H9 (cell line): ENCODE data around the gene UTP18. TPM values are rescaled to one million over a fixed set of nuclear protein-coding genes. Genes with fewer than 3 reads are reported as not detected.

Source experiments
- DNase-seq: peaks from one replicate; pipeline ENCODE4 v3.0.0-alpha.2; 2017
- H2AFZ ChIP-seq: one replicate; pipeline ENCODE4 v1.6.1; 2013; ENCODE audit warnings: mild to moderate bottlenecking, low read length, control low read depth, moderate library complexity
- H2AK5ac ChIP-seq: 2 replicates; pipeline ENCODE4 v1.6.1; 2013; ENCODE audit warnings: low read length, control low read depth, mixed read lengths; ENCODE audit not compliant: insufficient read length
- H2BK120ac ChIP-seq: one replicate; pipeline ENCODE4 v1.6.1; 2013; ENCODE audit warnings: low read depth, mild to moderate bottlenecking, low read length, control low read depth, inconsistent platforms; ENCODE audit not compliant: poor library complexity, severe bottlenecking
- H2BK12ac ChIP-seq: 2 replicates; pipeline ENCODE4 v1.6.1; 2013; ENCODE audit warnings: low read length, control low read depth, mixed read lengths, low read depth; ENCODE audit not compliant: insufficient read length
- H2BK15ac ChIP-seq: 2 replicates; pipeline ENCODE4 v1.6.1; 2013; ENCODE audit warnings: low read depth, low read length, control low read depth
- H2BK20ac ChIP-seq: one replicate; pipeline ENCODE4 v1.6.1; 2013; ENCODE audit warnings: low read depth, mild to moderate bottlenecking, low read length, control low read depth, inconsistent platforms; ENCODE audit not compliant: poor library complexity, severe bottlenecking
- H2BK5ac ChIP-seq: 2 replicates; pipeline ENCODE4 v1.6.1; 2013; ENCODE audit warnings: low read length, control low read depth, mixed read lengths; ENCODE audit not compliant: insufficient read length
- H3K14ac ChIP-seq: 2 replicates; pipeline ENCODE4 v1.6.1; 2013; ENCODE audit warnings: low read length, control low read depth; ENCODE audit not compliant: insufficient read depth
- H3K18ac ChIP-seq: 2 replicates; pipeline ENCODE4 v1.6.1; 2013; ENCODE audit warnings: low read depth, mild to moderate bottlenecking, mixed read lengths, low read length, control low read depth; ENCODE audit not compliant: insufficient read length
- H3K23ac ChIP-seq: 2 replicates; pipeline ENCODE4 v1.6.1; 2013; ENCODE audit warnings: low read length, control low read depth, mixed read lengths, low read depth; ENCODE audit not compliant: insufficient read length
- H3K23me2 ChIP-seq: 2 replicates; pipeline ENCODE4 v1.6.1; 2013; ENCODE audit warnings: low read depth, mild to moderate bottlenecking, mixed read lengths, low read length, control low read depth; ENCODE audit not compliant: insufficient read length, poor library complexity, severe bottlenecking
- H3K27ac ChIP-seq: 2 replicates; pipeline ENCODE4 v1.5.1; 2013; ENCODE audit warnings: low read length, control low read depth, mixed read lengths, low read depth; ENCODE audit not compliant: insufficient read length
- H3K27me3 ChIP-seq: 2 replicates; pipeline ENCODE4 v1.6.1; 2013; ENCODE audit warnings: low read length, control low read depth, inconsistent platforms; ENCODE audit not compliant: insufficient read depth
- H3K4ac ChIP-seq: 2 replicates; pipeline ENCODE4 v1.6.1; 2013; ENCODE audit warnings: low read depth, mild to moderate bottlenecking, control low read depth, inconsistent platforms, low read length, moderate library complexity
- H3K4me1 ChIP-seq: 2 replicates; pipeline ENCODE4 v1.6.1; 2013; ENCODE audit warnings: low read length, control low read depth, inconsistent platforms; ENCODE audit not compliant: insufficient read depth
- H3K4me2 ChIP-seq: 2 replicates; pipeline ENCODE4 v1.6.1; 2013; ENCODE audit warnings: low read length, control low read depth, mixed read lengths; ENCODE audit not compliant: insufficient read length, insufficient read depth
- H3K56ac ChIP-seq: 2 replicates; pipeline ENCODE4 v1.6.1; 2013; ENCODE audit warnings: low read depth, mild to moderate bottlenecking, mixed read lengths, low read length, control low read depth; ENCODE audit not compliant: insufficient read length
- H3K79me1 ChIP-seq: 2 replicates; pipeline ENCODE4 v1.6.1; 2013; ENCODE audit warnings: low read depth, mild to moderate bottlenecking, moderate library complexity, low read length, control low read depth, inconsistent platforms; ENCODE audit not compliant: insufficient read depth, poor library complexity, severe bottlenecking
- H3K79me2 ChIP-seq: 2 replicates; pipeline ENCODE4 v1.6.1; 2013; ENCODE audit warnings: low read length, control low read depth, inconsistent platforms; ENCODE audit not compliant: insufficient read depth
- H3K9ac ChIP-seq: 2 replicates; pipeline ENCODE4 v1.6.1; 2013; ENCODE audit warnings: low read length, control low read depth, mixed read lengths; ENCODE audit not compliant: insufficient read length; ENCODE audit errors: extremely low read depth
- H3K9me3 ChIP-seq: one replicate; pipeline ENCODE4 v1.6.1; 2013; ENCODE audit warnings: low read depth, low read length, inconsistent platforms; ENCODE audit not compliant: control insufficient read depth
- H3T11ph ChIP-seq: one replicate; pipeline ENCODE4 v1.6.1; 2013; ENCODE audit warnings: mild to moderate bottlenecking, low read length, control low read depth, inconsistent platforms
- H4K20me1 ChIP-seq: one replicate; pipeline ENCODE4 v1.6.1; 2013; ENCODE audit not compliant: control insufficient read depth, insufficient read length, insufficient read depth
- H4K5ac ChIP-seq: 2 replicates; pipeline ENCODE4 v1.6.1; 2013; ENCODE audit warnings: low read depth, mild to moderate bottlenecking, mixed read lengths, low read length, control low read depth; ENCODE audit not compliant: insufficient read length
- H4K8ac ChIP-seq: replicated peaks from 2 replicates; pipeline ENCODE4 v1.6.1; 2013; ENCODE audit warnings: low read length, control low read depth, mixed read lengths, low read depth; ENCODE audit not compliant: insufficient read length
- H4K91ac ChIP-seq: 2 replicates; pipeline ENCODE4 v1.6.1; 2013; ENCODE audit warnings: low read depth, mild to moderate bottlenecking, moderate library complexity, mixed read lengths, low read length, control low read depth; ENCODE audit not compliant: insufficient read length
- H3K27ac Mint-ChIP-seq, 3 experiments: 2 replicates in 2 of 3; 3 replicates in 1 of 3; pipeline ENCODE4 v1.8.0; 2020 to 2021; ENCODE audit warnings: mixed read lengths in 3 of 3, mild to moderate bottlenecking in 1 of 3, moderate library complexity in 1 of 3
- H3K27me3 Mint-ChIP-seq: 2 replicates; pipeline ENCODE4 v1.8.0; 2021; ENCODE audit warnings: low read depth, mild to moderate bottlenecking, moderate library complexity, mixed read lengths
- H3K36me3 Mint-ChIP-seq, 3 experiments: 2 replicates in 2 of 3; 3 replicates in 1 of 3; pipeline ENCODE4 v1.8.0; 2020 to 2021; ENCODE audit warnings: low read depth in 3 of 3, mixed read lengths in 3 of 3; ENCODE audit not compliant: insufficient read depth in 1 of 3
- H3K4me1 Mint-ChIP-seq, 2 experiments: 2 replicates each; pipeline ENCODE4 v1.8.0; 2020; ENCODE audit warnings: mixed read lengths in 2 of 2
- H3K4me3 Mint-ChIP-seq, 2 experiments: 2 replicates in 1 of 2; 3 replicates in 1 of 2; pipeline ENCODE4 v1.8.0; 2020 to 2021; ENCODE audit warnings: mild to moderate bottlenecking in 2 of 2, mixed read lengths in 2 of 2, moderate library complexity in 1 of 2
- H3K9me3 Mint-ChIP-seq, 2 experiments: 2 replicates in 1 of 2; 3 replicates in 1 of 2; pipeline ENCODE4 v1.8.0; 2020; ENCODE audit warnings: mild to moderate bottlenecking in 2 of 2, mixed read lengths in 2 of 2, moderate library complexity in 1 of 2
- CTCF ChIP-seq: fragments of 200-600 bp; sonication (generic); conservative IDR thresholded peaks from 3 replicates; pipeline ENCODE4 v1.8.0; 2021; ENCODE audit warnings: antibody characterized with exemption, mild to moderate bottlenecking
- WGBS: extraction: QIAGEN DNeasy Blood & Tissue Kit; methylation state at CpG from one replicate; pipeline ENCODE4 v1.1.7; 2013; ENCODE audit warnings: missing lambda C conversion rate, low lambda C conversion rate, mixed read lengths; ENCODE audit not compliant: insufficient read length; ENCODE audit errors: extremely low coverage; 5-methylcytosine and 5-hydroxymethylcytosine counted together
- total RNA-seq: library from RNA; stranded (reverse); gene quantifications from 2 replicates; pipeline ENCODE4 v1.2.1, GENCODE V29; 2021

Gene UTP18
- total RNA-seq, 1 experiment from 2014 or later: 79.5 TPM

- no peak overlapping the region; a peak in 2 of 7 replicates for H3K27ac Mint-ChIP-seq
- H3K9me3 Mint-ChIP-seq: no peaks in the 10 kb centered on the region
- Histone ChIP-seq H3K79me1 (no peaks in the 10 kb centered on the region), H3K9me3 (no peaks in the 10 kb centered on the region), H3K18ac (no peak overlapping the region), H3K79me2 (no peaks in the 10 kb centered on the region), H2AFZ (no peak overlapping the region), H2AK5ac (no peak overlapping the region), H2BK12ac (no peak overlapping the region), H2BK120ac (no peak overlapping the region), H2BK15ac (no peak overlapping the region), H3K27me3 (no peaks in the 10 kb centered on the region; the same call in 1 of the 2 replicates), H3K4me1 (no peaks in the 10 kb centered on the region), H3K4me2 (no peak overlapping the region), H3K23me2 (no peaks in the 10 kb centered on the region), H4K8ac (no peak overlapping the region), H3K23ac (no peak overlapping the region), H3T11ph (no peak overlapping the region), H4K5ac (no peak overlapping the region), H3K9ac (no peak overlapping the region), H3K14ac (no peak overlapping the region), H4K91ac (no peak overlapping the region), H2BK5ac (no peak overlapping the region), H3K4ac (no peak overlapping the region), H3K27ac (no peak overlapping the region), H2BK20ac (no peak overlapping the region), H4K20me1 (no peaks in the 10 kb centered on the region), H3K56ac (no peak overlapping the region)
- H3K4me3 Mint-ChIP-seq: no peak overlapping the region
- DNase-seq: no peak
- peaks cover 1% of the 10 kb centered on the region; the same call in 1 of the 2 replicates for H3K27me3 Mint-ChIP-seq
- H3K4me1 Mint-ChIP-seq: peaks cover 3 to 4% of the 10 kb centered on the region in 2 experiments; a peak in 1 of 4 replicates
- no CpG with 5 or more reads among the region's 2 CpGs for WGBS
- peak; percentile 11; the same call in 1 of the 3 replicates for TF ChIP-seq CTCF
- no peaks in the 10 kb centered on the region for H3K36me3 Mint-ChIP-seq
Measured at GRCh38 chr17:51342257-51342656, 81.9 kb downstream of the UTP18 start.
